ENCODE measurements around the gene RIMS1. TPM values are rescaled to one million over a fixed set of nuclear protein-coding genes. Genes with fewer than 3 reads are reported as not detected.

RIMS1 gene
- total RNA-seq, 2 donors from 2014 or later = 23.0 to 37.5 TPM

DNA sequence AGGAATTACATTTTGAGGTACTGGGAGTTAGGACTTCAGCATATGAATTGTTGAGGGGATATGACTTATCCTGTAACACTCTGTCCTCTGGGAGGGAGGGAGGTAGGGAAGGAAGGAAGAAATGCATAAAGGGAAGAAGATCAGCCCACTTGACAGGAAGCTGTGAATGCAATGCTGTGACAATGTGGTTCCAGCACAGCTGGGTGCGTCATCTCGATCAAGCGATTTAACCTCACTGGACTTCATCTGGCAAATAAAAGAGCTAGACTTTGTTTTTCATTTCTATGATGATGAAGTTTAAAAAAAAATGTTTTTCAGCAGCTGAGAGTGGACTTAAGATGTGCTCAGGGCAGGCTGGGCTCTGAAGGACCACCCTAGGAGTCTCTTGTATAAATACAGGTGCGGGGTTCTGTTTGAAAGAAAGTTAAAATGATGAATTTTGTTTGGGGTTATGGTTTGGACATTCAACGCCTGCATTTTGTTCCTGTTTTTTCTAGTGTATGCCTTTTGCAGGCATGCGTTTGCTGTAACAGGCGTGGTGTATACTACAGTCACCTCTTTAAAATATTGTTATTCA is 178.1 kb downstream of the RIMS1 start:
- intact Hi-C loops (cut with DNase I) = no loop called here
- no peak for DNase-seq (ENCODE audit: low spot score)

DNA sequence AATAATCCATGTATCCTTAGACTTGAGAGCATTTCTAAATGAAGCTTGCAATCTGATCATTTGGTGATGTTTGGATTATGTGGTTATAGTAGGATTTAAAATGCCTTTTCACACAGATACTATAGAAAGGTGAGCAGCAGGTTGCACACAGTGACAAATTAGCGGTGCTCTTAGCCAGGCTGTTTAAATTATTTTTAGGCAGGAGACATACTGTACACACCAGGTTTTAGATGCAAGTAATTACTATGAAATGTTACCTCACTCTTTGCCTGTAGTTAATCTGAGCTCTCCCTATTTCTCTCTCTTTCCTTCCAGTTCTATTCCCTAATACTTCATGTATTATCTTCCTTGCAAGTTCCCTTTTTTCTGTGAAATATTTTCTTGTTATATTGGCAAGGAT is 191.7 kb downstream of the RIMS1 start:
- DNase-seq (ENCODE audit: low spot score) = no peak
- intact Hi-C loops (cut with DNase I) = no loop called here

DNA sequence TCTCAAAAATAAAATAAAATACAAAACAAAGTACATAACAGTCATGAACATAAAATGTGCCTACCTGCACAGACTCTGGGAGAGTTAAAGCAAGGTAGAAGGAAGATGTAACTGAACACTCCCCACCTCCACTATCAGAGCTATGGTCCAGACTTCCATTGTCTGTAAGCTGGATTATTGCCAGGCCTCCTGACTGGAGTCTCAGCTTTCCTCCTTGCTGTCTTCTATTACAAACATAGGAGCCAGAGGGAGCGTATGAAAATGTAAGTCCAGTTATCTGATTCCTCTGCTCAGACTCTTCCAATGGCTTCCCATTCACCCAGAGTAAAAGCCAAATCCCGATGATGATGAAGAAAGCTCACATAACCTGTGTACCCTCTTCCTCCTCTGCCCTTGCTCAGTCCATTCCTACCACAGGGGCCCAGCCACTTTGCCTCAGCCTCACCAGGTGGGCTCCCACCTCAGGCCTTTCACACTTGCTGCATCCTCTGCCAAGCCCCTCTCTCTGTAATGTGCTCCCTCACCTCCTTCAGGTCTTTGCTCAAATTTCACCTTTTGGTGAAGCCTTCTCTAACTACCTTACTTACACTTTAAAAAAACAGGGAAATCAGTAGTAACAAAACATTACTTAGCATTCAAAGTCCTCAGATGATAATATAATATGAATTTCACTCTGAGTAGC is 194.1 kb downstream of the RIMS1 start:
- intact Hi-C loops (cut with DNase I) = loop anchor here (5.0 to 10.0 kb wide), 2 partner anchors 546 to 553 kb away; no protein-coding TSS in a partner anchor
- no peak for DNase-seq (ENCODE audit: low spot score)

DNA sequence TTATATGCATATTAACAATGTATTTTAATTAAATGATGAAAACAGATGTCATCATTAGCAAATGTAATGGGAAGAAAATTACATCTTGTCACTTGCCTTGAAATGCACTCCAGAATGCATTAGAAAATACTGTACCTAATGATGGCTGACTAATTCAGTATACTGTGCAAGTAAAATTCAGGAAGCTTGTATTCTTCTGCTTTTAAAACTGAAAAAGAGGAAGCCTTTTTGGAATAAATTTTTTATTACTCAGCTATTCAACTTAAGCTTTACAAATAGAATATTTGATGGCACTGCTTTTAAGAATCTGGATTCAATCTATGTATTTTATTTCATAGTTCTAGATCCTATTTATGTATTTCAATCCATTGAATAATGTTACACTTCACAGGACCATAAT is 195.5 kb downstream of the RIMS1 start:
- intact Hi-C loops (cut with DNase I) = loop anchor here (5.0 to 10.0 kb wide), 2 partner anchors 547 to 555 kb away; no protein-coding TSS in a partner anchor
- no peak for DNase-seq (ENCODE audit: low spot score)

DNA sequence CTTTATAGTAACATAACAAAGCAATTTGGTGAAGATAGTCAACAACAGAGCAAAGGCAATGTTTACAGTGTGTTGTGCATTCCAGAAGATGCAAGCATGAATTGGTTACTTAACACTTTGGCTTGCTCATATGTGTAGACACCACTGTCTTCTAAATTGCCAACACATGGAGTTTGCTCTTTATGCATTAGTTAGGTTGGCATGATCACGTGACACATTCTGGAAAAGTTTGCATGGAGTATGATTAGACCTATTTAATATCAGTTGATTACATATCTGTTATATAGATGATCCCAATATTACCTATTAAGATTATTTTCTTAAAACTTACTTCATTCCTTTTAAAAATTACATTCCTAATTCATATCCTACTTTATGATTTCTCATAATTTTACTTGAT is 197.6 kb downstream of the RIMS1 start:
- DNase-seq (ENCODE audit: low spot score) = no peak
- intact Hi-C loops (cut with DNase I) = loop anchor here (5.0 to 10.0 kb wide), 2 partner anchors 549 to 557 kb away; no protein-coding TSS in a partner anchor

DNA sequence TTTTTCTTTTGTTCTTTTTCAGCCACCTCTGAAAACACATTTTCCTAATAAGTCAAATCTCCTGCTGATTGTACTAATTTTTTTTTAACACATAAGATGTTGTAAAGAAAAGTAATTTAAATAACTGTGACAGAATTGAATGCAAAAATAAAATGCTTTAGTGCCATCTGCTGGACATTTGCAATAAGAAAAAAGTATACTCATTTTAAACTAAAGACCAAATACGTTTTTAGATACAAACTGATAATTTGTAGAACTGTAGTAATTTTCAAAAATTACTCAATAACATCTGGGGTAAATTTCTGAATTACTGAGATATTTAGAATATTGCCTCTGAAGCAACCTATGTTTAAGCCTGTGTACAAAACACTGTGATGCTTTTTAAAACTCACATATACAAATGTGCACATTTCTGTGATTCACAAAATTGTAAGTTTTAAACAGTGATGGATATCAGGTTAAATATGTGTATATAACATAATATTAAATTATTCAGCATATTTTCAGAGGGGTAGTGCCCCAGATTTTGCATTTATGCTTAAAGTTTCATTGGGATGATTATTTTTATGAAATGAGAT is 198.7 kb downstream of the RIMS1 start:
- DNase-seq (ENCODE audit: low spot score) = no peak
- intact Hi-C loops (cut with DNase I) = loop anchor here (5.0 to 10.0 kb wide), 2 partner anchors 550 to 558 kb away; no protein-coding TSS in a partner anchor

DNA sequence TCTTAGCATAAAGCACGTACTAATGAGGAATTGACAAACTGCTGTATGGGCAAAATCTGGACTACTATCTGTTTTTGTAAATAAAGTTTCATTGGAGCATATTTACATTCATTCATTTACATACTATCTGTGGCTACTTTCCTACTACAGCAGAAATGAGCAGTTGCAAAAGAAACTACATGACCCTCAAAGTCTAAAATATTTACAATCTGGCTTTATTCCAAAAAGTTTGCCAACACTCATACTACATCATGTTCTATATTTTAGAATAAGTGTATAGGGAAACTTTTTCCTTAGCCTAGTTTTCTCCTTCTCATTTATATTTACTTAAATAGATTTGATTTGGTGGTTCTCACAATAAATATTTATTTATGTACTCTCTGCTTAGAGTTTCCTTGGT is 208.2 kb downstream of the RIMS1 start:
- DNase-seq (ENCODE audit: low spot score) = no peak
- intact Hi-C loops (cut with DNase I) = no loop called here

DNA sequence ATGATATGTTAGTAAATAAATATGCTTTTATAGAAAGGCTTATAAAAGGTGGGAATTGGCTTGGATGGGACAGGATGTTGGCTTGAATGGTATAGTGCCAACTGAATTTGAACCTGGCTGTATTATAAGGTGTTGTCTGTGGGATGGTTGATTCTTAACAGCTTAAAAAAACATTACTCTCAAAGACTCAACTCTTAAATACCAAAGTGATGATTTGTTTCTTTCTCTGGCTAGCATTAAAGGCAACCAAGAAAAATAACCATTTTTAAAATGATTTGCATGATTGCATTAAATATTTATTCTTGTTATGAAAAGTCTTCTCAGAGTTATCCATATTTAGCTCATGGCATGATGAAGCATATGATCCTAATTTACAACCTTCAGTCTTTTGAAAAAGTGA is 216.2 kb downstream of the RIMS1 start:
- no peak for DNase-seq (ENCODE audit: low spot score)

DNA sequence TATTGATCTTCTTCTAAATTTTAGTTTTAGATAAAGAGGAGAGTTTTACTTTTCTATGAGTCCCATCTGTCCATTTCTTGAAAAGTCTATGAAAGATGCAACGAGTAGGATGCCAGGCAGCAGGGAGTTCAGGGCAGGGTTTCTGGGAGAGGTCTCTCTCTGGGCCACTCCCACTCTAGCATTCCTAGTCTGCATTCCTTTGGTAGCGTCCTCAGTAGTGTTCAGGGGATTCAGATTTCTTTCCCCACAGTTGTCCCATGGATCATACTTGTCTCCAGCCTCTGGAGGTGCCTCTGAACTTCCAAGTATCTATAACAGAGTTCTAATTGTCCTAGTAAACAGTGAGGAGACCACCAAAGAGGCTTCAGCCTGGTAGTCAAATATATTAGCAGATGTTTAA is 225.3 kb downstream of the RIMS1 start:
- intact Hi-C loops (cut with DNase I) = no loop called here

More for the DNA sequence above, 216.2 kb downstream of the RIMS1 start:
- intact Hi-C loops (cut with DNase I) = no loop called here

DNA sequence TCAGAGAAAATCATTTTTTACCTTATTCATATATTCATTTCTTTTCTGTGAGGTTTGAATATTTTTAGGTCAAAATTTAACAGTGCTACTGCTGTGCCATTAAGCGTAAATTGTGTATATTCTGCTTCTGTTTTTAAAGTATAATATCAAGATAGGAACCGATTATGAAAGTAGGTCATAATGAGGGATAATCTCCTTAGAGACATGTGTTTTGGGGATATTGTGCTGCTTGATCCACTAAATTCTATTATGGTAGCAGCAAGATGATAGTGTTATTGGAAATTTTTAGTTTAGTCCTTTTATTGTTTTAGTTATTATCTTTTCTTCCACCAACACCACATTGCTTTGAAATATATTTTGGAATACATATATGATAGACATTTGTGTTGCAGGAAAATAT is 244.0 kb downstream of the RIMS1 start:
- intact Hi-C loops (cut with DNase I) = no loop called here
- no peak for DNase-seq (ENCODE audit: low spot score)

More for the DNA sequence above, 225.3 kb downstream of the RIMS1 start:
- DNase-seq (ENCODE audit: low spot score) = no peak

DNA sequence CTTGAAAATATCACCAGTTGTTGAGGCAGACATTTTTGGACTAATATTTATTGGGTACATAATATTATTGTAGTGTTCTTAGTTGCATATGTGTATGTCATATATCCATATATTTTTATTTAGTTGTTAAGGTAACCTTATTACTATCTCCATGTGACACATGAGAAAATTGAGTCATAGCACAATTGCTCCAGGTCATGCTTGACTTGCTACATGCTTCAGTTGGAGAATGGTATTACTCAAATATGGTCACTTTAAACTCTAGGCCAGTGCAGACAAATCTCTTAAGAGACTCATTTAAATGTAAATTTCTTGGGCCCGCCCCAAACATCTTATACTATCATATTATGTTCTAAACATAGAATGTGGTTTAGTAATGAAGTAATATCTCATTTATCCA is 246.1 kb downstream of the RIMS1 start:
- DNase-seq (ENCODE audit: low spot score) = no peak
- intact Hi-C loops (cut with DNase I) = no loop called here

DNA sequence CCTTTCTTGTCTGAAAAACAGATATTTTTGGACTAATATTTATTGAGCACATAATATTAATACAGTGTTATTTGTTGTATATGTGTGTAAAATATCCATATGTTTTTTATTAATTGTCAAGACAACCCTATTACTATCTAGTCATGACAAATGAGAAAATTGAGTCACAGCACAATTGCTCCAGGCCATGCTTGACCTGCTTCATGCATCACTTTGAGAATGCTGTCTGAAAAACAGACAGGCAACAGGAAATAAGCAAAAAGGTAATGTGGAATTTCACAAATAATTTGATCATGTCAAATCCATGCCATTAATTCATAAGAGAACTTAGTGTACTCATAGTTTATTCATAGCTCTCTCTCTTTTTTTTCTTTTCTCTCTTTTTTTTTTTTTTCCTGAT is 246.5 kb downstream of the RIMS1 start:
- intact Hi-C loops (cut with DNase I) = no loop called here
- DNase-seq (ENCODE audit: low spot score) = no peak

DNA sequence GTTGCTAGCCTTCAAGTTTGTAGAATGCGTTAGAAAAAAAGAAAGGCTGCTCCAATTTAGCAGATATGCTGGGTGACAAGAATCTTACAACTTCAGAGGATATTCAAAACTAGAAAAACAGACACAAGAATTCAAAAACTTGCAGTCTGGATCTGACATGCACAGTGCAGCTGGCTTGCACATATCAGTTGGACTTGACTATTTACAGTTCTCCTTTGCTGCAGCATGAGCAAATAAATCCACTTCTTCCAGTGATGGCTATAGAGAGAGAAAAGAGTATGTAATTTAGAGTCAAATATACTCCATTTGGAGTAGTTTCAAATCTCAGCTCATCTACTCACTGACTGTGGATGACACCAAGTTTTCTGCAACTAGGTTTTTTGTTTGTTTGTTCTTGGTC is 247.0 kb downstream of the RIMS1 start:
- intact Hi-C loops (cut with DNase I) = no loop called here

DNA sequence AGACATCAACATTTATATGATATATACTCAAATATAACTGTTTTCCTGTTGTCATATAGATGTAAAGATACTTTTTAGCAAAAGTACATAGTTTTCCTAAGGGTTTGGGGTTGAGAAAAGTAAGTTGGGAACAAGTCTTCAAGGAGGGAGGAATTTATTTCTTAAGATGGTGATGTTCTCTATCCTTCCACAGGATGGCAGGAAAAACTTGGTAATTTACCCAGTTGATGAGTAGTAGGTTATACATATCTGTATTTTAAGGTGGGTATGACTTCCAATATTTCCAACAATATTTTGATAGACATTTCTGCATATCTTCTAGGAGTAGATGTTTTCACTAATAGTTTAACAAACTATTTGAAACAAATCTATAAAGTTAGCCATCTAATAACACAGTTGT is 254.4 kb downstream of the RIMS1 start:
- intact Hi-C loops (cut with DNase I) = no loop called here

More for the DNA sequence above, 247.0 kb downstream of the RIMS1 start:
- DNase-seq (ENCODE audit: low spot score) = no peak

DNA sequence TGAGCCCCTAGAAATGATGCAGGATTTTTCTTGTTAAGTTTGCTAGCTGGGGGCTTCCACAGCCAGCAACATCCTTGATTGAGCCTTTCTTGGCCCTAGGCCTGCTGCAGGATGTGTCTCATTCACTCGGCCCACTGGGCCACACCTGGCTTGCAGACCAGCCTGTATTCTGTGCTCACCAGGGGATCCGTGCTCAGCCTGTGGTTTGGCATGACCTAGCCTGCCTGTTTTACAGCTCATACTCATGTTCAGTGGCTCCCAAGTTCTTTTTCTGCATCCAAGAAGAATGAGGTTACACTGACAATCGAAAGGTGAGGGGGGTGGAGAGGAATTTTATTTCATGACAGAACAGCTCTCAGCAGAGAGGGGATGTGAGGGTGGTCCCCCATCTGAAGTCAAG is 263.4 kb downstream of the RIMS1 start:
- no peak for DNase-seq (ENCODE audit: low spot score)
- intact Hi-C loops (cut with DNase I) = no loop called here

More for the DNA sequence above, 254.4 kb downstream of the RIMS1 start:
- no peak for DNase-seq (ENCODE audit: low spot score)

DNA sequence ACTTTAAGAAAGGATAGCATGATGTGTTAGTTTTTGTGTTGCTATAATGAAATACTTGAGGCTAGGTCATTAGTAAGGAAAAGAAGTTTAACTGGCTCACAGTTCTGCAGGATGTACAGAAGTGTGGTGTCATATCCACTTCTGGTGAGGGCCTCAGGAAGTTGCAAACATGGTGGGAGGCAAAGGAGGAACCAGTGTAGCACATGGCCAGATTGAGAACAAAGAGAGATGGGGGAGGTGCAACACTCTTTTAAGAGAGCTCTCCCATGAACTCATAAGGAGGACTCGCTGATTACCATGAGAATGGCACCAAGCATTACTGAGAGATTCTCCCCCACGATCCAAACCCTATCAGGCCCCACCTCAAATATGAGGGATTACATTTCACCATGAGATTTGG is 265.4 kb downstream of the RIMS1 start:
- intact Hi-C loops (cut with DNase I) = no loop called here
- DNase-seq (ENCODE audit: low spot score) = no peak

DNA sequence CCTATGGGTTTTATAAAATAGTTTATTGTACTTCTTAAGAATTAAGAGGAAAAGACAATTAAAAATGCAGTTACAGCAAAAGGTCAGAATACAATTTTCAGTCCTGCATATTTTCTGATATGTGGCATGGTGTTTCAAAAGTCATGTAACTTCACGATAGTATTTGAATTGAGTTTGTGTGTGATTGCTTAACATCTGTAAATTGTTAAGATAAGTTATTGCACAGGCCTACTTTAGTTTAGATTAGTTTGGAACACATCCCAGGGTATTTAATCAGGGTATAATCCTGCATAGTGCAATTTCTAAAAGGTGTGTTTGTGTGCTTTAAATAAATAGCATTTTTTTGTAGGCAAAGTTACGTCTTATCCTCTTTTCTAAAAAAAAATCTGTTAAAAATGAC is 289.6 kb downstream of the RIMS1 start:
- intact Hi-C loops (cut with DNase I) = no loop called here
- no peak for DNase-seq (ENCODE audit: low spot score)

DNA sequence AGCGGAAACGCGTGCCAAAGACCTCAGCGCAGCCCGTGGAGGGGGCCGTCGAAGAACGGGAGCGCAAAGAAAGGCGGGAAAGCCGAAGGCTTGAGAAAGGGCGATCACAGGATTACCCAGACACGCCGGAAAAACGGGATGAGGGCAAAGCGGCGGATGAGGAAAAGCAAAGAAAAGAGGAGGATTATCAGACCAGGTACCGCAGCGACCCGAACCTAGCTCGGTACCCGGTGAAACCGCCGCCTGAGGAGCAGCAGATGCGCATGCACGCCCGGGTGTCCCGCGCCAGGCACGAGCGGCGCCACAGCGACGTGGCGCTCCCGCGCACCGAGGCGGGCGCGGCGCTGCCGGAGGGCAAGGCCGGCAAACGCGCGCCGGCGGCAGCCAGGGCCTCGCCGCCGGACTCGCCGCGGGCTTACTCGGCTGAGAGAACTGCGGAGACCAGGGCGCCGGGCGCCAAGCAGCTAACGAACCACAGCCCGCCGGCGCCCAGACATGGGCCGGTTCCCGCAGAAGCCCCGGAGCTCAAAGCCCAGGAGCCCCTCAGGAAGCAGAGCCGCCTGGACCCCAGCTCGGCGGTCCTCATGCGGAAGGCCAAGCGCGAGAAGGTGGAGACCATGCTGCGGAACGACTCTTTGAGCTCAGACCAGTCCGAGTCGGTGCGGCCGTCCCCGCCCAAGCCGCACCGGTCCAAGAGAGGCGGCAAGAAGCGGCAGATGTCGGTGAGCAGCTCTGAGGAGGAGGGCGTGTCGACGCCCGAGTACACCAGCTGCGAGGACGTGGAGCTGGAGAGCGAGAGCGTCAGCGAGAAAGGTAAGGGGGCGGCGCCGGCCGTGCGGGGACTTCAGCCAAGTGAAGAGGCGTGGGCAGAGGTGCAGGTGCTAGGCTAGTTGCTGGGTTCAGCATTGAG is 296.2 kb downstream of the RIMS1 start:
- intact Hi-C loops (cut with DNase I) = no loop called here
- no peak for DNase-seq (ENCODE audit: low spot score)

DNA sequence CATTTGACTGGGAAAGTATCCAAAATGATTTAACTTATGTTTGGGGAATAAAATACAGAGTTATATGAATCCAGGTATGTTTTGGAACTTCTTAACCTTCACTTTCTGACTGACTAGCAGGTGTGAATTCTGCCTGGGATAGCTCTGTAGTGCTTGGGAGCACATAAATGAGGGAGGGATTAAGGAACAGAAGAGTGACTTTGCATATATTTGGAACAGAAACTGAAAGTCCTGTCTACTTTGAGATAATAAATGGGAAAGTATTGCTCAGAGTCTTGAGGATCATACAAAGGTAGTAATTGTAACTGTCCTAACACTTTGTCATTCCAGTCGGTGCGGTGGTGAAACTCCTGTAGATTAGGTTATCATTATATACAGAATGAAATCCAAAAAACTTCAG is 317.6 kb downstream of the RIMS1 start:
- intact Hi-C loops (cut with DNase I) = no loop called here
- DNase-seq (ENCODE audit: low spot score) = no peak

DNA sequence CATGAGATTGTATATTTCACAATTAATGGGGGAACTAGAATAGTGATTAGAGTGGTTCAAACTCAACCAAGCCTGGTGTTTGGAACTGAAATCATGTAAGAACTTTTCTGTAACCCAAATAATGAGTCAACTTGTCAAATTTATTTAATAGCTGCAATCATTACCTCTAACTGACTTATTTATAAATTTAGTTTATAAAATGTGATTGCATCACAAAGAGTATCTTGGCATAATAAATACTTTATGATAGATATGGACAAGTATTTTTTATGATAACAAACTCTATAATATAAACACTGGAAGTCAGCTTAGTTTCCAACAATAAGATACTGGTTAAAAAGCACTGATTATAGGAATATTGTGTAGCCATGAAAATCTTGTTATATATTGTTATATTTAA is 319.1 kb downstream of the RIMS1 start:
- DNase-seq (ENCODE audit: low spot score) = no peak
- intact Hi-C loops (cut with DNase I) = no loop called here

Data from posterior vena cava (tissue), 2 donors.